Type B pancreatic cell (in vitro differentiated cells): ENCODE measurements around the gene C19orf81. TPM values are rescaled to one million over a fixed set of nuclear protein-coding genes. Genes with fewer than 3 reads are reported as not detected.

ENCODE experiments used
- DNase-seq: peaks from one replicate; pipeline ENCODE4 v3.0.0; 2021; ENCODE audit warnings: mixed read lengths; ENCODE audit not compliant: unreplicated experiment; ENCODE audit errors: extremely low spot score
- H3K27ac Mint-ChIP-seq: 2 replicates; pipeline ENCODE4 v1.8.0; 2021; ENCODE audit warnings: mild to moderate bottlenecking, mixed read lengths
- H3K27me3 Mint-ChIP-seq: 2 replicates; pipeline ENCODE4 v1.8.0; 2021; ENCODE audit warnings: mixed read lengths
- H3K36me3 Mint-ChIP-seq: 2 replicates; pipeline ENCODE4 v1.8.0; 2021; ENCODE audit warnings: mixed read lengths
- H3K4me1 Mint-ChIP-seq: one replicate; pipeline ENCODE4 v1.8.0; 2021; ENCODE audit warnings: mixed read lengths; ENCODE audit not compliant: unreplicated experiment
- H3K4me3 Mint-ChIP-seq: 2 replicates; pipeline ENCODE4 v1.8.0; 2021; ENCODE audit warnings: mild to moderate bottlenecking, mixed read lengths
- H3K9me3 Mint-ChIP-seq: 2 replicates; pipeline ENCODE4 v1.8.0; 2021; ENCODE audit warnings: mixed read lengths
- total RNA-seq: library from RNA; stranded (reverse); gene quantifications from 2 replicates; pipeline ENCODE4 v1.2.1, GENCODE V29; 2021; ENCODE audit warnings: low replicate concordance
- TF ChIP-seq, protein P1 (sequence below): fragments of 200-600 bp; sonication (generic); conservative IDR thresholded peaks from 2 replicates; pipeline ENCODE4 v1.5.0; 2021; ENCODE audit warnings: antibody characterized with exemption, mild to moderate bottlenecking

C19orf81 gene
- total RNA-seq, 1 donor from 2014 or later = 3.7 TPM

DNA sequence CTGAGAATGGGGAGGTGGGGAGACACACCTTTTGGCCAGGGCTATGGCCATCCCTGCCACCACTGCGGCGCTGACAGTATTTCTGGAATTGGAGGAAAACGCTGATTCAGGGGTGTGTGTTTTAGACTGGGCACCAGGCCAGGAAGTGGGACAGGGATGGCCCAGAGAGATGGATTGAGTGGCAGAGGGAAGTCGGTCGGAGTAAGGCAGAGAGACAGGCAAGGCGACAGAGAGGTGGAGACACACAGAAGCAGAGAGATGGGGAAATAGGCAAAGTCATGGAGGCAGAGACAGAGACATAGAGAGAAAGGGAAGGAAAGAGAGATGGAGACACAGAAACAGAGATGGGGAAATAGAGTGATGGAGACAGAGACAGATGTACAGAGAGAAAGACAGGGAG lies 4.1 kb upstream of the C19orf81 start:
- Mint-ChIP-seq H3K27me3 (peaks cover 36% of the 10 kb centered on the region), H3K4me1 (no peaks in the 10 kb centered on the region), H3K27ac (no peak overlapping the region)

DNA sequence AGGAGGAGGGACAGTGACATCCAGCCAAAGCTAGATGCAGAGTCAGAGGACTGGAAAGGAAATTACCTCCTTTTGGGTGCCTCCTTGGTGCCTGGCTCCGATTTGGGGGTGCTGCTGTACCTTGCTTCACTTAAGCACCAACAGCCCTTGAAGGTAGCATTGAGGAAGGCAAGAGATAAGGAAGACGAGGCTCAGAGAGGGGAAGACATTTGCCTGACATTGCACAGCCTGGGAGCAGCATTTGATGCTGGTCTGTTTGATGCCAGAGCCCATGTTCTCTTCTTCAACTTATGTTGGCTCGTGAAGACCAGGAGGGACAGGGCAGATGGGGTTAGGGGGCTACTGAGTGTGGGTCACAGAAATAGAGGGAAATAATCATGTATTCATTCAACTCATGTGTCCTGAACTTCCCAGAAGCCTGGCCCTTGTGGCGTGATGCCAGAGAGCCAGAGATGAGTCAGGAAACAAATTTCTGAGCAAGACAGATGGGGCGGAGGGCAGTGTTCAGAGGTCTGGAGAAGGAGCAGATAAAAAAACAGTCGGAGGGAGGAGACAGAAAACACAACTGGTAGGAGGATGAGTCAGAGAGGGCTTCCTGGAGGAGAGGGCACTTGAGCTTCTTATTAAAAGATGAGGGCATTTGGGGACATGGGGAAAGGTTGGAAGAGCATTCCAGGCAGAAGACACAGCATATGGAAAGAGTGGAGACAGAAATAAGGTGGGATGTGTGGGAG lies 3.0 kb upstream of the C19orf81 start:
- no peak for DNase-seq
- H3K27me3 Mint-ChIP-seq = peaks cover 32% of the 10 kb centered on the region
- no peaks in the 10 kb centered on the region for H3K36me3 Mint-ChIP-seq
- TF ChIP-seq, protein P1, sequence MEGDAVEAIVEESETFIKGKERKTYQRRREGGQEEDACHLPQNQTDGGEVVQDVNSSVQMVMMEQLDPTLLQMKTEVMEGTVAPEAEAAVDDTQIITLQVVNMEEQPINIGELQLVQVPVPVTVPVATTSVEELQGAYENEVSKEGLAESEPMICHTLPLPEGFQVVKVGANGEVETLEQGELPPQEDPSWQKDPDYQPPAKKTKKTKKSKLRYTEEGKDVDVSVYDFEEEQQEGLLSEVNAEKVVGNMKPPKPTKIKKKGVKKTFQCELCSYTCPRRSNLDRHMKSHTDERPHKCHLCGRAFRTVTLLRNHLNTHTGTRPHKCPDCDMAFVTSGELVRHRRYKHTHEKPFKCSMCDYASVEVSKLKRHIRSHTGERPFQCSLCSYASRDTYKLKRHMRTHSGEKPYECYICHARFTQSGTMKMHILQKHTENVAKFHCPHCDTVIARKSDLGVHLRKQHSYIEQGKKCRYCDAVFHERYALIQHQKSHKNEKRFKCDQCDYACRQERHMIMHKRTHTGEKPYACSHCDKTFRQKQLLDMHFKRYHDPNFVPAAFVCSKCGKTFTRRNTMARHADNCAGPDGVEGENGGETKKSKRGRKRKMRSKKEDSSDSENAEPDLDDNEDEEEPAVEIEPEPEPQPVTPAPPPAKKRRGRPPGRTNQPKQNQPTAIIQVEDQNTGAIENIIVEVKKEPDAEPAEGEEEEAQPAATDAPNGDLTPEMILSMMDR = no peak
- no peak overlapping the region for H3K4me3 Mint-ChIP-seq
- no peaks in the 10 kb centered on the region for H3K9me3 Mint-ChIP-seq
- no peak overlapping the region for H3K27ac Mint-ChIP-seq
- no peaks in the 10 kb centered on the region for H3K4me1 Mint-ChIP-seq

More for the DNA sequence above, 4.1 kb upstream of the C19orf81 start:
- H3K36me3 Mint-ChIP-seq = no peaks in the 10 kb centered on the region
- DNase-seq = no peak
- TF ChIP-seq, protein P1 = no peak
- H3K9me3 Mint-ChIP-seq = no peaks in the 10 kb centered on the region
- no peak overlapping the region for H3K4me3 Mint-ChIP-seq

DNA sequence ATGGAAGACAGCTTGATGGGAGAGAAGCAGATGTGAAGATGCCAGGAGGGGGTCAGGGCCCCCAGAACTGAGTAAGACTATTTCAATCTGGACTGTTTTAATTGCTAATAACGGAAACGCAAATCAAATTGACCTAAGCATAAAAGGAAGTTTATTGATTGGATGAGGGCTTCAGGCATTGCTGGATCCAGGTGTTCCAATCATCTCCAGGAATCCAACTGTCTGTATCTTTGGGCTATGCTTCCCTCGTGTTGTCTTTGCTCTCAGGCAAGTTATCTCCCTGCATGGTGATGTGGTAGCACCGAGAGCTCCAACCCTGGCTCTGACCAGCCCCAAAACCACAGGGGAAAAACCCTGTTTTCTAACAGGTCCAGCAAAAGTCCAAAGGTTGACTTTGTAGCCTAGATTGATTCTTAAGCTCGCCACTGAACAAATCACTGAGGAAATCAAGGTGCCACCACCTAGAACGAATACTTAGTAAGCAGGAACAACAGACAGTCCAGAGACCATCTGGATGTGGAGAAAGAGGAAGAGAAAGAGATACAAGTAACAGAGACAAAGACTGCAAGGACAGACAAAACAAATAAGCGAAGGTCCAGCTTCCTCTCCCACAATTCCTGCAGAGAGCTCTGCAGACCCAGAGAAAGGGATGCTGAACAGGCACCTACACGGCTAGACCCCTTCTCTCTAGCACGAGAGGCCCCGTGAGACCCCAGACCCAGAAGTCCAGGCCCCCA lies 1.2 kb upstream of the C19orf81 start:
- H3K27me3 Mint-ChIP-seq = peaks cover 26% of the 10 kb centered on the region
- no peaks in the 10 kb centered on the region for H3K4me1 Mint-ChIP-seq
- H3K4me3 Mint-ChIP-seq = no peak overlapping the region
- TF ChIP-seq, protein P1 = no peak
- no peaks in the 10 kb centered on the region for H3K36me3 Mint-ChIP-seq
- no peaks in the 10 kb centered on the region for H3K9me3 Mint-ChIP-seq
- no peak overlapping the region for H3K27ac Mint-ChIP-seq
- no peak for DNase-seq

DNA sequence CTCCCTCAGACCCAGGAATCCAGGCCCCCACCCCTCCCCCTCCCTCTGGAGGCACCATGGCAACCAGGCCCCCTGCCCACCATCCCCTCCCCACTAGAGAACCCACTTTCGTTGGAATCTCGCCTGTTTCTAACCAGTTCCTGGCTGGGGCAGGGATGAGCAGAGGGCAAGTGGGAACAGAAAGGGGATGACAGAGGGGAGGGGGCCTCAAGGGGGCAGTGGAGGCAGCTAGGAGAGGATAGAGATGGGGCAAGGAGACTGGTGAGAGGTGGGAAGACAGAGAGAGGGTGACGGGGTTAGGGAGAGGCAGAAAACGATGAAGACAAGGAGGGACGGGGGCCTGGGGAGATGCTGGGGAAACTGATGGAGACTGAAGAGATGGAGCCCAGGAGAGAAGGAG lies 586 bp upstream of the C19orf81 start:
- Mint-ChIP-seq H3K36me3 (no peaks in the 10 kb centered on the region), H3K27me3 (peaks cover 31% of the 10 kb centered on the region), H3K4me1 (no peaks in the 10 kb centered on the region), H3K9me3 (no peaks in the 10 kb centered on the region), H3K27ac (no peak overlapping the region), H3K4me3 (no peak overlapping the region)
- TF ChIP-seq, protein P1 = no peak
- no peak for DNase-seq

DNA sequence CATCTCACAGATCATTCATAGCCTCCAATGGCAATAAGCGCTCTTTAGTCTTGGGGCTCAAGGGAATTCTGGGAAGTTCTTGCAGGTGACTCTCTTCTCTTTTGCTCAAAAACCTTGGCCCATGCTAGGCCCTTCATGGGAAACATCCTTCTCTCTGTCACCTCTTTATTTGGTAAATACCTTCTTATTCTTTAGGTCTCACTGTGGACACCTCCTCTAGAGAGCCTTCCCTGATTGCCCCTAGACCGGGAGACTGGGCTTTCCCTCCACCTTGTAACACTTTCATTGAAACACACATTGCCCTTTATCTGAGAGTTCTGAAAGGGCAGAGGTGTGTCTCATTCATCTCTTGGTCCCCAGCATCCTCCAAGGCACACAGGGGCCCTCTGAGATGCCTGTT lies 1.9 kb downstream of the C19orf81 start:
- Mint-ChIP-seq H3K36me3 (no peaks in the 10 kb centered on the region), H3K9me3 (peaks cover 4% of the 10 kb centered on the region), H3K4me1 (no peaks in the 10 kb centered on the region), H3K27me3 (peaks cover 52% of the 10 kb centered on the region), H3K4me3 (no peak overlapping the region), H3K27ac (no peak overlapping the region)
- TF ChIP-seq, protein P1 = no peak
- no peak for DNase-seq
